Measurements from ENCODE around the gene RHO.
"Not testable (repeated sequence)": the region's sequence is repeated elsewhere in the genome, so short reads cannot be mapped to it uniquely, and the experiment has no call there.

RHO gene

GRCh38 chr3:129500334-129500658, 28.1 kb upstream of the RHO start:
- no peak for DNase-seq

GRCh38 chr3:129501630-129502029, 26.8 kb upstream of the RHO start:
- DNase-seq, result no peak

- peak; percentile 82 for DNase-seq
These were observed 25.6 kb upstream of the RHO start for GRCh38 chr3:129502641-129503408.

GRCh38 chr3:129503471-129504291, 24.8 kb upstream of the RHO start:
- peak; percentile 87 for DNase-seq

GRCh38 chr3:129504471-129505100, 23.9 kb upstream of the RHO start:
- DNase-seq, result peak; percentile 64

- DNase-seq, result peak; percentile 98
These were observed 23.1 kb upstream of the RHO start for GRCh38 chr3:129505341-129505740.

GRCh38 chr3:129506231-129506742, 22.2 kb upstream of the RHO start:
- peak; percentile 25 for DNase-seq

GRCh38 chr3:129507181-129507831, 21.1 kb upstream of the RHO start:
- DNase-seq, result peak; percentile 90

GRCh38 chr3:129512595-129512994, 15.8 kb upstream of the RHO start:
- DNase-seq, result no peak

GRCh38 chr3:129513705-129514104, 14.7 kb upstream of the RHO start:
- DNase-seq, result no peak

GRCh38 chr3:129514110-129514509, 14.3 kb upstream of the RHO start:
- DNase-seq, result no peak

GRCh38 chr3:129514563-129514962, 13.9 kb upstream of the RHO start:
- DNase-seq, result no peak

GRCh38 chr3:129515108-129515820, 13.2 kb upstream of the RHO start:
- DNase-seq, result not testable (repeated sequence)

- not testable (repeated sequence) for DNase-seq
These were observed 12.5 kb upstream of the RHO start for GRCh38 chr3:129515821-129516432.

- DNase-seq, result no peak
These were observed 10.9 kb upstream of the RHO start for GRCh38 chr3:129517516-129517915.

- no peak for DNase-seq
These were observed 10.3 kb upstream of the RHO start for GRCh38 chr3:129518038-129518561.

- no peak for DNase-seq
These were observed 9.9 kb upstream of the RHO start for GRCh38 chr3:129518581-129518980.

GRCh38 chr3:129519449-129519848, 9.0 kb upstream of the RHO start:
- no peak for DNase-seq

- no peak for DNase-seq
These were observed 8.3 kb upstream of the RHO start for GRCh38 chr3:129519896-129520715.

- no peak for DNase-seq
These were observed 7.5 kb upstream of the RHO start for GRCh38 chr3:129520960-129521359.

- no peak for DNase-seq
These were observed 6.8 kb upstream of the RHO start for GRCh38 chr3:129521611-129522010.

Data from NCI-H1694 treated with DMSO at 0.1 percent for 48 hours (cell line).